Hepatic stellate cell (primary cell): ENCODE data around the gene ABI1.
"Not testable (repeated sequence)": the region's sequence is repeated elsewhere in the genome, so short reads cannot be mapped to it uniquely, and the experiment has no call there.

Experiments used
- DNase-seq: peaks from one replicate; pipeline ENCODE4 v3.0.0; 2011; ENCODE audit warnings: low spot score

Gene ABI1

DNA sequence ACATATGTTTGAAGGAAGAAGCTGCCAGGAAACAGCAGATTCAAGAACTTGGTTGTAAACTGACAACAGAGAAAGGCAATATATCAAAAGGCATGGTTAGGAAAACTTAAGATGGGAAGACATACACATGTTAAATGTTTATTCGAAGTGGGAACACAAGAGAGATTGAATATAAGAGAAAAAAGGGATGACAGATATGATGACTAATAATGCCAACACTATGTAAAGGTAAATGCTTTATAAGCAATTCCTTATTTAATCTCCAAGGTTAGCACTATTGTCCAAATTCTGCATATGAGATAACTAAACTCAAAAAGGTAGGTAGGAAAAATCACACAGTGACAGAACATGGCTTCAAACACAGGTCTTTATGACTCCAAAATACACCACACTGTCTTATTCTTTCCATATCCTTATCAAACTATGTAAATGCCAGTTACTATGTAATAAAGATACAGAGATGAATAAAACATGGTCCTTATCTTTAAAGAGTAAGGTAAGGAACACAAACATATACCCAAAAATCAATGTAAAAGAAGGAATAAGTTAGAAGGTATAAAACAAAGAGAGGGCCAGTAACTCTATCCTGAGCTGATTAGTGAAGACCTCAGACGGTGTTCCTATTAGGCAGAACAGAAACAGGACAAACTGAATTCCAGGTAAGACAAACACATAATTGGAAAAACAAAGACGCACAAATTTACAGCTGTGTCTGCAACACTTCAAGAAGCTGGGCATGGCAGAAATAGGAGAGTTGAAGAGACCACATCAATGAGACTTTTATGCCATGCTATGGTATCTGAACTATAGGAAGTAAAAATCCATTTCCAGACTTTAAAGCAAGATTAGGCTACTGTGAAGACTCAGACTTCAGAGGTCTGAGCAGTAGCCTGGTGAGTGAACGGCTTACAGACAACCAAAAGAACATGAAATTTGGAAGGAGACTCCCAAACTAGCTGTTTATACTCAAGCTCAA is 56.1 kb downstream of the ABI1 start:
- DNase-seq: no peak

DNA sequence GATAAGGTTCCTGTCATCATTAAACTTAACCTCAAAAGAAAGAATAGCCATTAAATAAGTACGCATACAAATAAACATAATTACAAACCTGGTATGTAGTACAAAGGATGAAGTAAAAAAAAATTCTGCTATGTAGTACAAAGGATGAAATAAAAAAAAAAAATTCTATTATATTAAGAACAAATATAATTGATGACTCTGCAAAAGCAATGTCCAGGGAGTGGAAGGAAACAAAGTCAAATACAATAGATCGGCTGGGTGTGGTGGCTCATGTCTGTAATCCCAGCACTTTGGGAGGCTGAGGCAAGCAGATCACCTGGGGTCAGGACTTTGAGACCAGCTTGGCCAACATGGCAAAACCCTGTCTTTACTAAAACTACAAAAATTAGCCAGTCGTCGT is 56.9 kb downstream of the ABI1 start:
- no peak for DNase-seq

DNA sequence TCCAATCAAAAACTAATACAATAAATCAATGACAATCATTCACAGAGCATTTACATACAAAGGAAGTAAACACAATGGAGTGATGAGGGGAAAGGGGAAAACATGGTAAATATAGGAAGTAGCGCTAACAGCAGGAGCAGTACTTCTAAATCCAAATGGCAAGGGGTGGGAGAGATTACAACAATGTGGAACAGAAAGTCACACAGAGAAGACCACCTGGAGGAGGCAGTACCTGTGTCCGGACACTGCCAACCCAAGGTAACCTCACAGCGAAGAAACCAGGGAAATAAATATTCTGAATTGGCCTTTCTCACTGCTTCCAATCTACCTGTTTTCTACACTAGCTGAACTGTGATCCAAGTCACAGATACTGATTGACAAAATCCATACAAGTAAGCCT is 58.2 kb downstream of the ABI1 start:
- DNase-seq: no peak

GRCh38 chr10:26801831-26802230 is 58.9 kb downstream of the ABI1 start:
- DNase-seq: no peak

DNA sequence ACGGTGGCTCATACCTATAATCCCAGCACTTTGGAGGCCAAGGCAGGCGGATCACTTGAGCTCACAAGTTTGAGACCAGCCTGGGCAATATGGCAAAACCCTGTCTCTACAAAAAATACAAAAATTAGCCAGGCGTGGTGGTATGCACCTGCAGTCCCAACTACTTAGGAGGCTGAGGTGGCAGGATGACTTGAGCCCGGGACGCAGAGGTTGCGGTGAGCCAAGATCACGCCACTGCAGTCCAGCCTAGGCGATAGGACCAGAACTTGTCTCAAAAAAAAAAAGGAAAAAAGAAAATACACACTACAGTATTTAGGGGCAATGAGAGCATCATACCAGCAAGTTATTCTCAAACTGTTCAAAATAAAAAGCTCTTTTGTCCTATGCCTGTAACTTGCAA is 59.5 kb downstream of the ABI1 start:
- no peak for DNase-seq

GRCh38 chr10:26800468-26800867 is 60.3 kb downstream of the ABI1 start:
- no peak for DNase-seq

- no peak for DNase-seq
These were observed 61.4 kb downstream of the ABI1 start for GRCh38 chr10:26799342-26799741.

GRCh38 chr10:26798298-26798697 is 62.5 kb downstream of the ABI1 start:
- DNase-seq: no peak

DNA sequence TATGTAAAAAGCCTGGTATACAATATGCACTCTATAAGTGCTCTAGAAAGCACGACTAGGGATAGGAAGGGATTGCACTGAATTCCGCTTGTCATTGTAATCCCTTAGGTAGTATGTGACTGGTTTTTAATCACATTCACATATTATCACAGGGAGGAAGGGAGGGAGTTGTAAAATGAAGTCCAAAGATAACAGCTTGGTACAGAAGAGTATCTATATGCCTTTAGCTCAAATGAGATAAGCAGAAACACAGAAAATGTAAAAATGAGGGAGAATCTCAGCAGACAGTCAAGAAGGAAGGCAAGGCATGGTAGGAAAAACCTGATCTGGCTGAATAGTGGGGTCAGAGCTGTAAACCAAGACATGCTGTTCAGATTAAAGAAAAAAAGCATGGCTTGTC is 63.4 kb downstream of the ABI1 start:
- no peak for DNase-seq

- DNase-seq: no peak
These were observed 67.8 kb downstream of the ABI1 start for GRCh38 chr10:26792758-26793495.

DNA sequence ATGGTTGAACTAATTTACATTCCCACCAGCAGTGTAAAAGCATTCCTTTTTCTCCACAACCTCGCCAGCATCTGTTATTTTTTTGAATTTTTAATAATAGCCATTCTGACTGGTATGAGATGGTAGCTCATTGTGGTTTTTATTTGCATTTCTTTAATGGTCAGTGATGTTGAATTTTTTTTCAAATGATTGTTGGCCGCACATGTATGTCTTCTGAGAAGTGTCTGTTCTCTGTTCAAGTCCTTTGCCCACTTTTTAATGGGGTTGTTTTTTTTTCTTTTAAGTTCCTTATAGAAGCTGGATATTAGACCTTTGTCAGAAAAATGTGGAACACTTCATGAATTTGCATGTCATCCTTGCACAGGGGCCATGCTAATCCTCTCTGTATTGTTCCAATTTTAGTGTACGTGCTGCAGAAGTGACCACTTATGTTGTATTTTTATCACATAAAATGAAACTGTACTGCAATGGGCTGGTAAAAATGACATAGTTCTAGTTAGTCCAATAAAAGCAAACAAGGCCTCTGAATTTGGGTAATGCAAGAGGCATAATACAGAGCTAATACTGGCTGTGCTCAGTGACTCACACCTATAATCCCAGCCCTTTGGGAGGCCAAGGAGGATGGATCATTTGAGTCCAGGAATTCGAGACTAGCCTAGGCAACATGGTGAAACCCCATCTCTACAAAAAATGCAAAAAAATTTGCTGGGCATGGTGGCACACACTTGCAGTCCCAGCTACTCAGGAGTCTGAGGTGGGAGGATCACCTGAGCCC is 70.3 kb downstream of the ABI1 start:
- DNase-seq: no peak

- DNase-seq: not testable (repeated sequence)
These were observed 71.0 kb downstream of the ABI1 start for GRCh38 chr10:26789779-26790178.

DNA sequence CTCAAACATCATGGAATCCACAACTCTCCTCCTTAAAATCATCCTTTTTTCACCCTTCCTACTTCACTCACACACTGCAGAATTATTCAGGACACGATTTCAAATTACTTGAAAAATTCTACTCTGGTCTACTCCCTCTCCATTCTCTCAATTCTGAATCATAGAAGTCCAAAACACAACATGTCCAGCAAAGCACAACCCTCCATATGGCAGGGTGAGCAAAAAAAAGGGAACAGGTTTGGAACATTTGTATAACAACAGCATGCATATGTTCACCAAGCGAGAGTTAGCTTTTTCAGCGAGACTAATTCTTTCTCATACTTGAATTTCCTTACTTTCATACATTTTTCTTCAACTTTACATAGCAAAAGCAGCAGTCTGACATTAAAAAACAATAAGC is 73.4 kb downstream of the ABI1 start:
- DNase-seq: no peak

- no peak for DNase-seq
These were observed 79.0 kb downstream of the ABI1 start for GRCh38 chr10:26781797-26782196.

- peak; percentile 24 for DNase-seq
These were observed 79.8 kb downstream of the ABI1 start for GRCh38 chr10:26780793-26781601.

DNA sequence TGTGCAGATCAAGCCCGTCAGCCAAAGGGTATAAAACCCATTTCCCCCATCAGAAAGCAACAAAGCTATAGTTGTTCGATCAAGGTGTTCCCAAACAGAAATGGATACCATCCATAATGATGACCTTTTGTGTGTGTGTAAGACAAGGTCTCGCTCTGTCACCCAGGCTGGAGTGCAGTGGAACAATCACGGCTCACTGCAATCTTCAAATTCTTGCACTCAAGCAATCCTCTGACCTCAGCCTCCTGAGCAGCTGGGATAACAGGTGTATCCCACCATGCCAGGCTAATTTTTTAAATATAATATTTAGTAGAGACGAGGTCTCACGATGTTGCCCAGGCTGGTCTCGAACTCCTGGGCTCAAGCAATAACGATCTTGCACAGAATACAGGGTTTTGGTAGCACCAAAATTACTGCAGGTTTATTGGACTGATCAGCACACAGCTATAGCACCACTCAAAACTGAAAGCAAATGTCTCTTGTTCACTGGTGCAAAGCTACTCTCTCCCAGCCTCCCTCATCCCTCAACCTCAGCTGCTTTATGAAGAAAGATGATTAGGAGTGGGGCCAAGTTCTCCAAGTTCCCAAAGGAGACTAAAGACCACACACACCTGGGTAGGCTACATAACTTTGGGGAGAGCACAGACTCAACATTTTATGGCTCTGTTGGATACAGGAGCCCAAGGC is 80.5 kb downstream of the ABI1 start:
- DNase-seq: no peak

DNA sequence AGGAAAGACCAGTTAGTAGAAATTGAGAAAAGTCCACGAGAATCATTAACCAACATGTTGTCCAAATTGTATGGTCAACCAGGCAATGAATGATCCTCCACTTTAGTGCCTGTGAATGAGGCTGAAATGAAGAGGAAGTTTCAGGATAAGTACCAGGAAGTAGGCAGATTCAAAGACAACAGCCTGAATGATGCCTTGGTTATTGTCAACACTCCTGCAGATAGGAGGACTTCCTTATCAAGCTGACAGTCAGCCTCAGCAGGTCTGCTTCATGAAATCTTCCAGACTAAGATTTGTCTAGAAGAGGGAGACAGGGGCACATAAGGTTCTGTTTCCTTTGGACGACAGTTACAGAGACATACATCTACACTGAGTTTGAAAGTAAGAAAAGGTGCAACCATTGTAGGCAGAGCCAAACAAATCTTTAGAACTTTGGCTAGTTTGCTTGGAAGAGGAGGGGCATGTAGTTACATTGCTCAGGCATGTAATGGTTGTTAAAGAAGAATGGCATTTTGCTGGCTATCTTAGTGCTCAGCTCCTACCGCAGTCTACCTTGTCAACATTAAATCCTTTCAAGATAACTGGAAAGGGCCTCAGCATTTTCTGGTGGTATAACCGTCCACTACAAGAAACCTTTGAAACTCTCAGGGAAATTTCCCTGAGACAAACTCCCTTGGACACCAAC is 81.4 kb downstream of the ABI1 start:
- no peak for DNase-seq

DNA sequence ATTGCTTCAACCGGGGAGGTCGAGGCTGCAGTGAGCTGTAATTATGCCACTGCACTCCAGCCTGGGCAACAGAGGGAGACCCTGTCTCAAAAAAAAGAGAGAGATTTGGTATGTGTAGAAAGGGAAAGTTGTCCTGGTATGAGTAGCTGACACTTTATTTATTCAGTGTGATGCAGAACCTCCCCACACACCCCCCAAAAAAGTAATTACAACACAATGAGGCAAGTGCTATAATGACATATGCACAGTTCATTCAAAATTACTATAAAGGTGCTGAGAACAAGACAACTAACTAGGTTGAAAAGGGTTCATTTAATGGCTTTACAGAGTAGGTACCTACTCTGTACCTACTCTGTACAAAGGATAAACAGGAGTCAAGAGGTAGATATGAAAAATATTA is 83.1 kb downstream of the ABI1 start:
- DNase-seq: no peak

DNA sequence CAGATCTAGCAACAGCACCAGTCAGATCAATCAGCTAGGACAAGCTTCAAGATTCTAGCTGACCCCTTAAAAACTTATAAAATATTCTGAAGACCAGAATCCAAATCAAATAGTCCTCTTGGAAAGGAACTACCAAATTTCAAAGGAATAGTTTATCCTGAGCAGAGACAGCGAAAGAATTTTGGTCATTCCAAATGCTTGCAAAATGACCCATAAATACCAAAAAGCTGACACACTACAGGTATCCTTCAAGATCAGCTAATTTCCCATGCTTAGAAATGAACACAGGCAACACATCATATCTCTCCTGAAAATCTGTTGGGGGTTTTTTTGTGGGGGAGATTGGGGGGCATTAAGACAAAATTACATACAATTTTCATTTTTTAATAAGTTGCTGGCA is 84.5 kb downstream of the ABI1 start:
- no peak for DNase-seq

- DNase-seq: no peak
These were observed 87.1 kb downstream of the ABI1 start for GRCh38 chr10:26773633-26774032.
